GM23338 (cell line): ENCODE results near the gene CNGB1. TPM values are rescaled to one million over a fixed set of nuclear protein-coding genes. Genes with fewer than 3 reads are reported as not detected.
A peak's percentile ranks its signal among the peaks of the same experiment; 100 is the strongest.

Experiments used
- ATAC-seq: fragments of 200-7000 bp; cut with Tn5 transposase; 3 replicates; pipeline ENCODE4 v1.9.1; 2020
- DNase-seq: peaks from one replicate; pipeline ENCODE4 v3.0.0-alpha.2; 2015; ENCODE audit warnings: low spot score
- H2AFZ ChIP-seq: fragments of 200-600 bp; sonication (generic); 2 replicates; pipeline ENCODE4 v1.8.0; 2016; ENCODE audit warnings: antibody characterized with exemption, mild to moderate bottlenecking, moderate library complexity
- H3F3A ChIP-seq: fragments of 200-600 bp; sonication (generic); replicated peaks from 2 replicates; pipeline ENCODE4 v1.8.0; 2017; ENCODE audit warnings: antibody characterized with exemption, mixed run types, low read depth
- H3K27ac ChIP-seq: fragments of 200-600 bp; sonication (generic); 2 replicates; pipeline ENCODE4 v1.6.1; 2016; ENCODE audit warnings: low read depth
- H3K27me3 ChIP-seq: fragments of 200-600 bp; sonication (generic); 2 replicates; pipeline ENCODE4 v1.8.0; 2016; ENCODE audit warnings: mild to moderate bottlenecking, mixed run types, moderate library complexity; ENCODE audit not compliant: insufficient read depth
- H3K36me3 ChIP-seq: fragments of 200-600 bp; sonication (generic); 2 replicates; pipeline ENCODE4 v1.8.0; 2016; ENCODE audit warnings: mild to moderate bottlenecking; ENCODE audit not compliant: insufficient read depth
- H3K4me1 ChIP-seq: fragments of 200-600 bp; sonication (generic); 2 replicates; pipeline ENCODE4 v1.8.0; 2016; ENCODE audit warnings: mild to moderate bottlenecking, moderate library complexity; ENCODE audit not compliant: insufficient read depth
- H3K4me2 ChIP-seq: fragments of 200-600 bp; sonication (generic); 2 replicates; pipeline ENCODE4 v1.7.1; 2017; ENCODE audit warnings: mixed run types
- H3K4me3 ChIP-seq: fragments of 200-600 bp; sonication (generic); 2 replicates; pipeline ENCODE4 v1.6.1; 2016; ENCODE audit warnings: mixed run types
- H3K79me2 ChIP-seq: fragments of 200-600 bp; sonication (generic); replicated peaks from 2 replicates; pipeline ENCODE4 v1.8.0; 2017; ENCODE audit warnings: mild to moderate bottlenecking; ENCODE audit not compliant: insufficient read depth
- H3K9me2 ChIP-seq: fragments of 200-600 bp; sonication (generic); 2 replicates; pipeline ENCODE4 v1.8.0; 2017; ENCODE audit not compliant: insufficient read depth
- H4K20me1 ChIP-seq: fragments of 200-600 bp; sonication (generic); replicated peaks from 2 replicates; pipeline ENCODE4 v1.8.0; 2017; ENCODE audit warnings: mild to moderate bottlenecking; ENCODE audit not compliant: insufficient read depth
- H3K27ac Mint-ChIP-seq: 2 replicates; pipeline ENCODE4 v1.8.0; 2020; ENCODE audit warnings: inconsistent platforms, mild to moderate bottlenecking, moderate library complexity, mixed read lengths
- H3K27me3 Mint-ChIP-seq: 3 replicates; pipeline ENCODE4 v1.8.0; 2022; ENCODE audit warnings: low read depth, mild to moderate bottlenecking, moderate library complexity, mixed read lengths, inconsistent platforms; ENCODE audit not compliant: insufficient read depth, poor library complexity
- H3K36me3 Mint-ChIP-seq: 3 replicates; pipeline ENCODE4 v1.8.0; 2021; ENCODE audit warnings: low read depth, mild to moderate bottlenecking, inconsistent platforms, moderate library complexity, mixed read lengths
- H3K4me1 Mint-ChIP-seq: 3 replicates; pipeline ENCODE4 v1.8.0; 2020; ENCODE audit warnings: mild to moderate bottlenecking, inconsistent platforms, mixed read lengths
- H3K4me3 Mint-ChIP-seq: 3 replicates; pipeline ENCODE4 v1.8.0; 2021; ENCODE audit warnings: moderate library complexity, mild to moderate bottlenecking, inconsistent platforms, mixed read lengths
- H3K9me3 Mint-ChIP-seq: 3 replicates; pipeline ENCODE4 v1.8.0; 2020; ENCODE audit warnings: moderate library complexity, mild to moderate bottlenecking, inconsistent platforms, mixed read lengths
- CREB1 ChIP-seq: fragments of 250-450 bp; sonication (Bioruptor Pico); IDR thresholded peaks from 2 replicates; pipeline ENCODE4 v1.5.0; 2020; ENCODE audit warnings: low read depth, mild to moderate bottlenecking, moderate library complexity
- CTCF ChIP-seq, 2 experiments: fragments of 200-600 bp in 1 of 2; sonication (generic) in 1 of 2; conservative IDR thresholded peaks; 2 replicates each; pipeline versions ENCODE4 v1.5.1 to v1.6.1; 2016 to 2017; ENCODE audit warnings: antibody characterized with exemption in 2 of 2, low read depth in 2 of 2, mild to moderate bottlenecking in 2 of 2, moderate library complexity in 1 of 2
- ETS1 ChIP-seq: IDR thresholded peaks from 2 replicates; pipeline ENCODE4 v1.6.1; 2016; ENCODE audit warnings: antibody characterized with exemption
- EZH2 ChIP-seq: fragments of 200-600 bp; sonication (generic); IDR thresholded peaks from one replicate; pipeline ENCODE4 v1.8.0; 2017; ENCODE audit warnings: antibody characterized with exemption, mild to moderate bottlenecking, low read depth; ENCODE audit not compliant: unreplicated experiment
- EZH2phosphoT487 ChIP-seq: fragments of 200-600 bp; sonication (generic); IDR thresholded peaks from one replicate; pipeline ENCODE4 v1.8.1; 2018; ENCODE audit warnings: antibody characterized with exemption; ENCODE audit not compliant: unreplicated experiment
- JUNB ChIP-seq: IDR thresholded peaks from one replicate; pipeline ENCODE4 v1.6.1; 2016; ENCODE audit warnings: antibody characterized with exemption; ENCODE audit not compliant: unreplicated experiment
- NANOG ChIP-seq: IDR thresholded peaks from 2 replicates; pipeline ENCODE4 v1.6.1; 2016; ENCODE audit warnings: antibody characterized with exemption, borderline replicate concordance
- POLR2AphosphoS5 ChIP-seq: IDR thresholded peaks from 2 replicates; pipeline ENCODE4 v1.6.1; 2016; ENCODE audit warnings: antibody characterized with exemption, low read depth
- REST ChIP-seq: IDR thresholded peaks from one replicate; pipeline ENCODE4 v1.6.1; 2018; ENCODE audit warnings: antibody characterized with exemption; ENCODE audit not compliant: unreplicated experiment
- STAT1 ChIP-seq: IDR thresholded peaks from one replicate; pipeline ENCODE4 v1.6.1; 2016; ENCODE audit warnings: antibody characterized with exemption; ENCODE audit not compliant: unreplicated experiment
- ZNF331 ChIP-seq: fragments of 250-450 bp; sonication (Bioruptor Pico); IDR thresholded peaks from 2 replicates; pipeline ENCODE4 v1.5.0; 2020; ENCODE audit warnings: low read depth, mild to moderate bottlenecking, moderate library complexity
- ZNF462 ChIP-seq: fragments of 250-450 bp; sonication (Bioruptor Pico); IDR thresholded peaks from 2 replicates; pipeline ENCODE4 v1.5.0; 2020; ENCODE audit warnings: mild to moderate bottlenecking, moderate library complexity
- polyA plus RNA-seq: library from polyadenylated mRNA; unstranded; fragments of >200 nt; fragmentation: Nextera tagmentation; extraction: Ambion mirVana; gene quantifications from 2 replicates; pipeline ENCODE4 v1.2.1, GENCODE V29; 2016
- total RNA-seq: library from RNA; depleted of rRNA; stranded (reverse); fragments of >200 nt; shearing (Covaris generic); gene quantifications from 2 replicates; pipeline ENCODE4 v1.2.3, GENCODE V29; 2014

Gene CNGB1
- total and polyA plus RNA-seq, 2 experiments from 2014 or later: not detected

- H3K4me3 Mint-ChIP-seq: no peak overlapping the region
- Histone ChIP-seq H3F3A (no peaks in the 10 kb centered on the region), H3K4me2 (no peak overlapping the region), H3K36me3 (no peaks in the 10 kb centered on the region), H3K4me3 (no peak overlapping the region), H2AFZ (peak overlapping the region; percentile 21; the same call in 1 of the 2 replicates), H3K79me2 (no peaks in the 10 kb centered on the region), H3K27ac (no peak overlapping the region), H3K27me3 (no peaks in the 10 kb centered on the region), H3K4me1 (peaks cover 7% of the 10 kb centered on the region), H4K20me1 (no peaks in the 10 kb centered on the region), H3K9me2 (no peaks in the 10 kb centered on the region)
- no peaks in the 10 kb centered on the region for H3K36me3 Mint-ChIP-seq
- no peaks in the 10 kb centered on the region for H3K9me3 Mint-ChIP-seq
- ATAC-seq (no peak), DNase-seq (no peak)
- no peak overlapping the region for H3K27ac Mint-ChIP-seq
- peaks cover 20% of the 10 kb centered on the region for H3K4me1 Mint-ChIP-seq
- peaks cover 3% of the 10 kb centered on the region for H3K27me3 Mint-ChIP-seq
- TF ChIP-seq NANOG: no peak
- TF ChIP-seq REST: no peak
- TF ChIP-seq ETS1: no peak
- no peak for TF ChIP-seq EZH2
- no peak for TF ChIP-seq EZH2phosphoT487
- TF ChIP-seq CTCF (conservative IDR thresholded peaks at IDR 0.05; ENCODE audit: low read depth in 2 of 2): no peak
- no peak for TF ChIP-seq STAT1
- no peak for TF ChIP-seq POLR2AphosphoS5
- no peak for TF ChIP-seq JUNB
- no peak for TF ChIP-seq CREB1 (CRISPR knock-in tag)
- TF ChIP-seq ZNF331 (CRISPR knock-in tag): no peak
- TF ChIP-seq ZNF462 (CRISPR knock-in tag): no peak
Measured at GRCh38 chr16:57894390-57895080, 76.4 kb downstream of the CNGB1 start.
